ENCODE measurements around the gene ST7.
"Not testable (repeated sequence)": the region's sequence is repeated elsewhere in the genome, so short reads cannot be mapped to it uniquely, and the experiment has no call there.

Gene ST7

DNA sequence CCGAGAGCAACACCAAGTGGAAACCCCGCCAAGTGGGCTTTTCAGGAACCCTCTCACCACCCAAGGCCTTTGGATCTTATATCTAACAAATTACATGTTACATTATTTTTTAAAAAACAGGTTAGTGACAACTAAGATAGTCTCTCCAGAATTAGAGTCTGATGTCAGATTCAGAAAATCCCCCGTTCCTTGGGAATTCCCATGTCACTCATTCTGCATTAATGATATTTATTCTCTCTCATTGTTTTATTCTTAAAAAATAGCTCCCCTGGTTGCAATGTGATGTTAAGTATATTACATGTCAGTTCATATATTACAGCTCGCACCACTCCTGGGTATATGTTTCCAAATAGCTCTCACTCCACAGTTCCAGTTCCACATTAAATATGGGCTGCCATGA lies 287.8 kb downstream of the ST7 start:
- no peak for TF ChIP-seq CTCF (IDR thresholded peaks at IDR 0.05; ENCODE audit: borderline replicate concordance, insufficient read depth, low read depth, low read length)
- no peak overlapping the region for H3K4me3 ChIP-seq (ENCODE audit: low read depth, low read length)

DNA sequence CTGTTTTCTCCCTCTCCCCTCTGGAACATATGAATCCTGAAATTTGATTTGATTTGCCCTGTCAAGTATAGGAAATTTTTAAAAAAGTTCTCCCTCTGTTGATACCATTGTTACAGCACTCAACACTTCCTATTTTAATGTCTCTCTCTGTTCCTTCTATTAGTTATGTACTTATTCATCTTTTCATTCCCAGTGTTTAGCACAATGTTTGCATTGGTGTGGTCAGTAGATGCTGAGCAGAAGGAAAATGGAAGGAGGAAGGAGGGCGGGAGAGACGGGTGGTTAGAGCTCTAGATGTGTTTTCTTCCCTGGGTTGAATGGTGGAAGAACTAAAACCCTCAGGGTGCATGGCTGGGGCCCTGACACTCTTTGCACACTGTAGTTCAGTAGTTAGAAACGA lies 290.1 kb downstream of the ST7 start:
- no peak overlapping the region for H3K4me3 ChIP-seq (ENCODE audit: low read depth, low read length)
- no peak for TF ChIP-seq CTCF (IDR thresholded peaks at IDR 0.05; ENCODE audit: borderline replicate concordance, insufficient read depth, low read depth, low read length)

DNA sequence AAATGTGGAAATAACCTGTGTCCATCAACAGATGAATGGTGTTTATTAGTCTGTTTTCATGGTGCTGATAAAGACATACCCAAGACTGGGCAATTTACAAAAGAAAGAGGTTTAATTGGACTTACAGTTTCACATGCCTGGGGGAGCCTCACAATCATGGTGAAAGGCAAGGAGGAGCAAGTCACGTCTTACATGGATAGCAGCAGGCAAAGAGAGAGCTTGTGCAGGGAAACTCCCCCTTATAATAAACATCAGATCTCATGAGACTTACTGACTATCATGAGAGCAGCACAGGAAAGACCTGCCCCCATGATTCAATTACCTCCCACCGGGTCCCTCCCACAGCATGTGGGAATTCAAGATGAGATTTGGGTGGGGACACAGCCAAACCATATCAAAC lies 292.4 kb downstream of the ST7 start:
- not testable (repeated sequence) for H3K4me3 ChIP-seq (ENCODE audit: low read depth, low read length)

GRCh38 chr7:117247809-117248208 lies 294.5 kb downstream of the ST7 start:
- no peak for TF ChIP-seq CTCF (IDR thresholded peaks at IDR 0.05; ENCODE audit: borderline replicate concordance, insufficient read depth, low read depth, low read length)
- H3K4me3 ChIP-seq (ENCODE audit: low read depth, low read length): no peak overlapping the region

GRCh38 chr7:117248829-117249228 lies 295.5 kb downstream of the ST7 start:
- TF ChIP-seq CTCF (IDR thresholded peaks at IDR 0.05; ENCODE audit: borderline replicate concordance, insufficient read depth, low read depth, low read length): no peak
- H3K4me3 ChIP-seq (ENCODE audit: low read depth, low read length): no peak overlapping the region

DNA sequence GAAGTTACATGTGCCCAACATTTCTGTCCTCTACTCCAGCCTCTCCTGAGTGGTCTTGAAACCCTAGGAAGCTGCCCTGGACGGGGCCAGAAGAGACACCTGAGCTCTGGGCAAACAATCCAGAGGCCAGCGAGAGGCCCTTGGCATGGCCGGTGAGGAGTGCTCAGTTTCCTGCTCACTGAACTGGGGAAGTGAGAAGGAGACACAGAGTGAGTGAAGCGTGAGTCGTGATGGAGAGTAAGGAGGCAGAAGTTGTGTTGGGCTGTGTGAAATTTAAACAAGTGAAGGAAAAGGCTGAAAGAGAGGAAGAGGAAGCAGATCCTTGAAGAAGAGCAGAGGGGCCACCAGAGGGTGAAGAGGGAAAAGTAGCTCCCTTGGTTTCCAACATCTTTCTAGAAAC lies 296.4 kb downstream of the ST7 start:
- no peak for TF ChIP-seq CTCF (IDR thresholded peaks at IDR 0.05; ENCODE audit: borderline replicate concordance, insufficient read depth, low read depth, low read length)
- no peak overlapping the region for H3K4me3 ChIP-seq (ENCODE audit: low read depth, low read length)

DNA sequence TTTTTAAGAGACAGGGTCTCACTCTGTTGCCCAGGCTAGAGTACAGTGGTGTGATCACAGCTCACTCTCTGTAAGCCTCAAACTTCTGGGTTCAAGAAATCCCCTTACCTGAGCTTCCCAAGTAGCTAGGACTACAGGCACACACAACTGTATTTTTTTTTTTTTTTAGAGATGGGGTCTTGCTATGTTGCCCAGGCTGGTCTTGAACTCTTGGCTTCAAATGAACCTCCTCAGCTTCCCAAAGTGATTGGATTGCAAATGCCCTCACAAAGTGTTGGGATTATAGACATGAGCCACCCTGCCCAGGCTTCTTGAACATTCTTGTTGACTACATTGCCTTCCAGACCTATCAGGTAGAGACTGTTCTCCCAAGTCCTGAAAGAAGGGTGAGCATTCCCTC lies 296.9 kb downstream of the ST7 start:
- H3K4me3 ChIP-seq (ENCODE audit: low read depth, low read length): no peak overlapping the region
- no peak for TF ChIP-seq CTCF (IDR thresholded peaks at IDR 0.05; ENCODE audit: borderline replicate concordance, insufficient read depth, low read depth, low read length)

DNA sequence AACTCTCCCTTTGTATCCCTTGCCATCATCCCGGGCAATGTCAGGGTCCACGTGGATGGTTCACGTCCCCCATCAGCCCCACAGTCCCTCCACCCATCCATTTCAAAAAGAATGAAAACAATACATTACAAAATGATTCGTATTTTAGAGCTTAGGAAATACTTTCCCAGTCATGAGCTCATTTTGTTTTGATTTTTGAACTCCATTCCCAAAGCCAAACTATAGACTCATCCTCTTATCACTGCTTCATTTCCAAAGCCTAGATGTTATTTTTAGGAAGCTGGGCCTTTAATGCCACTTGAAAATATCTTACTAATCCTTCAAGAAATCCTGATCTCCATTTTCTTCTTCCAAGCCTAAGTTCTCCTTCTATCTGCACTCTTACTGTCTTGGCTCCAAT lies 297.5 kb downstream of the ST7 start:
- no peak overlapping the region for H3K4me3 ChIP-seq (ENCODE audit: low read depth, low read length)
- TF ChIP-seq CTCF (IDR thresholded peaks at IDR 0.05; ENCODE audit: borderline replicate concordance, insufficient read depth, low read depth, low read length): no peak
